ENCODE measurements around the gene SDF2L1.

Gene SDF2L1

GRCh38 chr22:21659864-21660525 lies 17.9 kb downstream of the SDF2L1 start:
- Histone ChIP-seq H3K4me1 (no peaks in the 10 kb centered on the region), H2AFZ (no peak overlapping the region), H3K27ac (no peak overlapping the region), H3K9me3 (ENCODE audit: control insufficient read depth, low read length) (no peaks in the 10 kb centered on the region), H3K9ac (no peak overlapping the region), H3K36me3 (ENCODE audit: control insufficient read depth, insufficient read depth, low read length) (no peaks in the 10 kb centered on the region), H3K27me3 (ENCODE audit: control insufficient read depth, insufficient read depth, low read length) (no peaks in the 10 kb centered on the region), H3K4me2 (ENCODE audit: low read length) (no peak overlapping the region), H3K4me3 (ENCODE audit: low read depth, low read length) (no peak overlapping the region), H3K79me2 (no peaks in the 10 kb centered on the region)
- TF ChIP-seq CTCF (IDR thresholded peaks at IDR 0.05), result no peak

GRCh38 chr22:21660904-21661303 lies 18.8 kb downstream of the SDF2L1 start:
- H3K27ac ChIP-seq, result no peak overlapping the region
- TF ChIP-seq CTCF (IDR thresholded peaks at IDR 0.05), result no peak

GRCh38 chr22:21661991-21662390 lies 19.9 kb downstream of the SDF2L1 start:
- Histone ChIP-seq H3K27ac (no peak overlapping the region), H3K4me3 (ENCODE audit: low read depth, low read length) (no peak overlapping the region), H3K36me3 (ENCODE audit: control insufficient read depth, insufficient read depth, low read length) (no peaks in the 10 kb centered on the region), H3K27me3 (ENCODE audit: control insufficient read depth, insufficient read depth, low read length) (no peaks in the 10 kb centered on the region), H3K4me1 (no peaks in the 10 kb centered on the region), H3K4me2 (ENCODE audit: low read length) (no peak overlapping the region), H3K79me2 (no peaks in the 10 kb centered on the region), H3K9me3 (ENCODE audit: control insufficient read depth, low read length) (no peaks in the 10 kb centered on the region), H2AFZ (no peak overlapping the region), H3K9ac (no peak overlapping the region)
- TF ChIP-seq CTCF (IDR thresholded peaks at IDR 0.05), result no peak

More at GRCh38 chr22:21660904-21661303, 18.8 kb downstream of the SDF2L1 start:
- Histone ChIP-seq H3K79me2 (no peaks in the 10 kb centered on the region), H3K9ac (no peak overlapping the region), H2AFZ (no peak overlapping the region), H3K9me3 (ENCODE audit: control insufficient read depth, low read length) (no peaks in the 10 kb centered on the region), H3K4me2 (ENCODE audit: low read length) (no peak overlapping the region), H3K27me3 (ENCODE audit: control insufficient read depth, insufficient read depth, low read length) (no peaks in the 10 kb centered on the region), H3K4me3 (ENCODE audit: low read depth, low read length) (no peak overlapping the region), H3K4me1 (no peaks in the 10 kb centered on the region), H3K36me3 (ENCODE audit: control insufficient read depth, insufficient read depth, low read length) (no peaks in the 10 kb centered on the region)

- H3K4me1 ChIP-seq, result no peaks in the 10 kb centered on the region
- H3K4me3 ChIP-seq (ENCODE audit: low read depth, low read length), result no peak overlapping the region
- no peaks in the 10 kb centered on the region for H3K27me3 ChIP-seq (ENCODE audit: control insufficient read depth, insufficient read depth, low read length)
- H3K4me2 ChIP-seq (ENCODE audit: low read length), result no peak overlapping the region
- H2AFZ ChIP-seq, result no peak overlapping the region
- H3K9ac ChIP-seq, result no peak overlapping the region
- TF ChIP-seq CTCF (IDR thresholded peaks at IDR 0.05), result no peak
- no peak overlapping the region for H3K27ac ChIP-seq
- peaks cover 3% of the 10 kb centered on the region for H3K79me2 ChIP-seq
- H3K36me3 ChIP-seq (ENCODE audit: control insufficient read depth, insufficient read depth, low read length), result no peaks in the 10 kb centered on the region
- no peaks in the 10 kb centered on the region for H3K9me3 ChIP-seq (ENCODE audit: control insufficient read depth, low read length)
Measured at GRCh38 chr22:21663738-21664137, 21.6 kb downstream of the SDF2L1 start.

All from parathyroid adenoma (tissue), 2 donors.